HCT116 (cell line): Measurements from ENCODE around the gene RPS6KA2. TPM values are rescaled to one million over a fixed set of nuclear protein-coding genes. Genes with fewer than 3 reads are reported as not detected.

Source experiments
- ATAC-seq: fragments of 200-7000 bp; cut with Tn5 transposase; 2 replicates; pipeline ENCODE4 v1.9.1; 2020; ENCODE audit warnings: mild to moderate bottlenecking, moderate library complexity
- BruUV-seq: library from RNA; stranded (reverse); fragments of 400-500 nt; replicated peaks from 2 replicates; lab custom pipeline; 2021; lab: Mats Ljungman, UMichigan
- CTCF ChIA-PET: fragments of 300-600 bp; sonication (Branson Sonifier 250); formaldehyde crosslinking; loops from one replicate; lab custom pipeline; 2021; ENCODE audit warnings: antibody characterized with exemption; lab: Charles Lee
- POLR2A ChIA-PET: fragments of 300-600, 350-600 bp; sonication (Branson Sonifier 250); formaldehyde crosslinking; loops from one replicate; lab custom pipeline; 2021; ENCODE audit warnings: antibody characterized with exemption; lab: Charles Lee
- RAD21 ChIA-PET, 2 experiments: fragments of 300-600 bp; sonication (Branson Sonifier 250); formaldehyde crosslinking; loops; one replicate each; lab custom pipeline; 2023; ENCODE audit warnings: low total read pairs in 2 of 2; ENCODE audit not compliant: uncharacterized antibody in 2 of 2, unreplicated experiment in 2 of 2, low non-redundant PET in 1 of 2; lab: Charles Lee
- DNase-seq: peaks from one replicate; pipeline ENCODE4 v3.0.0-alpha.2; 2010; ENCODE audit warnings: low read depth, low spot score
- H2AFZ ChIP-seq: fragments of 200-600 bp; shearing (Covaris generic), sonication (generic); 2 replicates; pipeline ENCODE4 v1.6.1; 2017; ENCODE audit warnings: low read depth, mixed run types, mixed read lengths, antibody characterized with exemption, low read length; ENCODE audit not compliant: poor library complexity, severe bottlenecking
- H3K27ac ChIP-seq: 2 replicates; pipeline ENCODE4 v1.5.1; 2012; ENCODE audit warnings: low read depth, low read length
- H3K27me3 ChIP-seq: fragments of 200-600 bp; sonication (generic); 2 replicates; pipeline ENCODE4 v1.6.1; 2016; ENCODE audit warnings: mixed run types, low read length, mixed read lengths; ENCODE audit not compliant: insufficient read depth
- H3K36me3 ChIP-seq, 2 experiments: fragments of 200-500 bp in 1 of 2; fragments of 200-600 bp in 1 of 2; sonication (Bioruptor generic) in 1 of 2; sonication (generic) in 1 of 2; 2 replicates each; pipeline versions ENCODE4 v1.5.1 to v1.6.1; 2014 to 2016; ENCODE audit warnings: low read length in 2 of 2, inconsistent platforms in 1 of 2, mixed read lengths in 1 of 2, mixed run types in 1 of 2; ENCODE audit not compliant: insufficient read depth in 2 of 2, control insufficient read depth in 1 of 2
- H3K4me1 ChIP-seq, 2 experiments: fragments of 200-600 bp in 1 of 2; sonication (generic) in 1 of 2; 2 replicates each; pipeline versions ENCODE4 v1.5.1 to v1.6.1; 2012 to 2017; ENCODE audit warnings: low read length in 2 of 2, inconsistent platforms in 1 of 2, mild to moderate bottlenecking in 1 of 2, mixed read lengths in 1 of 2, mixed run types in 1 of 2, moderate library complexity in 1 of 2; ENCODE audit not compliant: insufficient read depth in 2 of 2, control insufficient read depth in 1 of 2
- H3K4me2 ChIP-seq: fragments of 200-600 bp; sonication (generic); 2 replicates; pipeline ENCODE4 v1.6.1; 2017; ENCODE audit warnings: mixed run types, low read length, mixed read lengths
- H3K4me3 ChIP-seq, 2 experiments: fragments of 200-600 bp in 1 of 2; sonication (generic) in 1 of 2; replicated peaks in 1 of 2; 2 replicates each; pipeline ENCODE4 v1.5.1; 2011 to 2016; ENCODE audit warnings: low read length in 2 of 2, control low read depth in 1 of 2, low read depth in 1 of 2, mild to moderate bottlenecking in 1 of 2, mixed read lengths in 1 of 2, mixed run types in 1 of 2
- H3K79me2 ChIP-seq: fragments of 200-600 bp; sonication (generic); 2 replicates; pipeline ENCODE4 v1.6.1; 2017; ENCODE audit warnings: mild to moderate bottlenecking, mixed run types, low read length, moderate library complexity, mixed read lengths; ENCODE audit not compliant: insufficient read depth
- H3K9ac ChIP-seq: fragments of 200-600 bp; sonication (generic); 2 replicates; pipeline ENCODE4 v1.6.1; 2016; ENCODE audit warnings: low read length, mixed read lengths
- H3K9me2 ChIP-seq: fragments of 200-600 bp; sonication (generic), shearing (Covaris generic); 2 replicates; pipeline ENCODE4 v1.6.1; 2017; ENCODE audit warnings: mixed run types, mild to moderate bottlenecking, moderate library complexity; ENCODE audit not compliant: insufficient read depth
- H3K9me3 ChIP-seq, 2 experiments: fragments of 200-500 bp in 1 of 2; fragments of 200-600 bp in 1 of 2; sonication (Bioruptor generic) in 1 of 2; sonication (generic) in 1 of 2; 2 replicates each; pipeline ENCODE4 v1.6.1; 2014 to 2017; ENCODE audit warnings: low read length in 2 of 2, mixed read lengths in 2 of 2, inconsistent platforms in 1 of 2, low read depth in 1 of 2, mild to moderate bottlenecking in 1 of 2, mixed run types in 1 of 2, moderate library complexity in 1 of 2; ENCODE audit not compliant: control insufficient read depth in 1 of 2, insufficient read depth in 1 of 2
- H4K20me1 ChIP-seq: fragments of 200-600 bp; sonication (generic), shearing (Covaris generic); 2 replicates; pipeline ENCODE4 v1.6.1; 2017; ENCODE audit warnings: mixed run types, mild to moderate bottlenecking, moderate library complexity; ENCODE audit not compliant: insufficient read depth
- CEBPB ChIP-seq: IDR thresholded peaks from 2 replicates; pipeline ENCODE4 v1.6.1; 2012; ENCODE audit warnings: low read depth
- EGR1 ChIP-seq: IDR thresholded peaks from 2 replicates; pipeline ENCODE4 v1.6.1; 2012; ENCODE audit warnings: low read depth
- ELF1 ChIP-seq: IDR thresholded peaks from 2 replicates; pipeline ENCODE4 v1.6.1; 2012; ENCODE audit warnings: low read depth, borderline replicate concordance
- EZH2 ChIP-seq: fragments of 200-600 bp; sonication (generic); IDR thresholded peaks from 2 replicates; pipeline ENCODE4 v1.6.1; 2017; ENCODE audit warnings: antibody characterized with exemption, mixed run types
- EZH2phosphoT487 ChIP-seq: fragments of 200-600 bp; IDR thresholded peaks from 2 replicates; pipeline ENCODE4 v1.6.1; 2018; ENCODE audit warnings: antibody characterized with exemption, borderline replicate concordance
- FOSL1 ChIP-seq: IDR thresholded peaks from 2 replicates; pipeline ENCODE4 v1.6.1; 2012; ENCODE audit warnings: low read depth
- JUND ChIP-seq: IDR thresholded peaks from 2 replicates; pipeline ENCODE4 v1.6.1; 2012
- POLR2A ChIP-seq: IDR thresholded peaks from 2 replicates; pipeline ENCODE4 v1.7.0; 2011; ENCODE audit warnings: borderline replicate concordance; ENCODE audit not compliant: insufficient read depth, insufficient read length; ENCODE audit errors: extremely low read depth
- POLR2AphosphoS5 ChIP-seq: IDR thresholded peaks from 2 replicates; pipeline ENCODE4 v1.6.1; 2011; ENCODE audit warnings: mild to moderate bottlenecking, low read depth, low read length, moderate library complexity
- SIN3A ChIP-seq: IDR thresholded peaks from 2 replicates; pipeline ENCODE4 v1.6.1; 2012; ENCODE audit warnings: low read depth
- YY1 ChIP-seq: IDR thresholded peaks from 2 replicates; pipeline ENCODE4 v1.6.1; 2011; ENCODE audit warnings: low read length, low read depth, moderate library complexity, mild to moderate bottlenecking; ENCODE audit not compliant: insufficient replicate concordance; ENCODE audit errors: extremely low read depth
- ZNF274 ChIP-seq: fragments of 200-500 bp; sonication (Bioruptor generic); IDR thresholded peaks from 2 replicates; pipeline ENCODE4 v1.6.1; 2014; ENCODE audit warnings: mild to moderate bottlenecking, low read depth, low read length, inconsistent platforms
- intact Hi-C: fragments of 100-400 bp; cut with micrococcal nuclease; formaldehyde crosslinking; loops from 2 replicates; pipeline ENCODE4 v1.10.0; 2022
- total RNA-seq: library from RNA; stranded (reverse); gene quantifications from one replicate; pipeline ENCODE4 v1.2.1, GENCODE V29; 2021; ENCODE audit not compliant: unreplicated experiment
- TF ChIP-seq, protein P1 (sequence below): IDR thresholded peaks from 2 replicates; pipeline ENCODE4 v1.6.1; 2012
- TF ChIP-seq, protein P2 (sequence below): IDR thresholded peaks from 2 replicates; pipeline ENCODE4 v1.6.1; 2012
- TF ChIP-seq, protein P3 (sequence below), 3 experiments: fragments of 200-600 bp in 1 of 3; sonication (generic) in 1 of 3; IDR thresholded peaks in 2 of 3; conservative IDR thresholded peaks in 1 of 3; 2 replicates each; pipeline ENCODE4 v1.5.1; 2012 to 2017; ENCODE audit warnings: low read depth in 2 of 3, low read length in 2 of 3, antibody characterized with exemption in 1 of 3, borderline replicate concordance in 1 of 3, control low read depth in 1 of 3, mild to moderate bottlenecking in 1 of 3, mixed read lengths in 1 of 3, mixed run types in 1 of 3, moderate library complexity in 1 of 3; ENCODE audit not compliant: insufficient read depth in 1 of 3

Gene RPS6KA2
- total RNA-seq, 1 experiment from 2014 or later: 8.5 TPM

DNA sequence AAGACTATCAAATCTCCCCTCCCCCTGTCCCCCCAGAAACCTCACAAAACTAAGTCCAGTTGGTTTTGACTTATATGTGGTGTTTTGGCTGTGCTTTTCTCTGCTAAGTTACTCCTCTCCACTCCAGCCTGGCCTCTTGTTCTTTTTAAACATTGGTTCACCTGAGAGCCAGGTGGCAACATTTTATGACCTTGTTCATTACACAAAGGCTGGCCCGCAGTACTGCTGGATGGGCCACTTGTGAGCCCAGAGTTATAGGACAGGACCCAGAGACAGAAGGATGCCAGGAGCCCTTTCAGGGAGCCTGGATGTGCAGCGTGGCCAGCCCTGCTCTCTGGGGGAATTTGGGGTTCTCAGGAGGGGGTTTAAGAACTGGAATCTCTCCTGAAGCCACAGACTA is 130.6 kb downstream of the RPS6KA2 start:
- H4K20me1 ChIP-seq: no peaks in the 10 kb centered on the region
- H3K36me3 ChIP-seq: no peaks in the 10 kb centered on the region
- CTCF ChIA-PET: no interaction called here
- RAD21 ChIA-PET: no interaction called here
- no peaks in the 10 kb centered on the region; a peak in 2 of 4 replicates for H3K4me1 ChIP-seq
- no peak overlapping the region for H3K4me2 ChIP-seq
- no peaks in the 10 kb centered on the region for H3K9me3 ChIP-seq
- H3K9ac ChIP-seq: no peak overlapping the region
- no TSS peak for BruUV-seq
- H3K9me2 ChIP-seq: no peaks in the 10 kb centered on the region
- intact Hi-C loops: no loop called here
- no peak for ATAC-seq
- DNase-seq: no peak
- H2AFZ ChIP-seq: no peak overlapping the region
- POLR2A ChIA-PET: no interaction called here
- H3K27ac ChIP-seq: no peak overlapping the region
- TF ChIP-seq FOSL1: no peak
- no peak for TF ChIP-seq CEBPB
- TF ChIP-seq YY1: no peak
- TF ChIP-seq SIN3A: no peak
- H3K4me3 ChIP-seq: no peak overlapping the region
- H3K27me3 ChIP-seq: no peaks in the 10 kb centered on the region
- no peaks in the 10 kb centered on the region for H3K79me2 ChIP-seq

DNA sequence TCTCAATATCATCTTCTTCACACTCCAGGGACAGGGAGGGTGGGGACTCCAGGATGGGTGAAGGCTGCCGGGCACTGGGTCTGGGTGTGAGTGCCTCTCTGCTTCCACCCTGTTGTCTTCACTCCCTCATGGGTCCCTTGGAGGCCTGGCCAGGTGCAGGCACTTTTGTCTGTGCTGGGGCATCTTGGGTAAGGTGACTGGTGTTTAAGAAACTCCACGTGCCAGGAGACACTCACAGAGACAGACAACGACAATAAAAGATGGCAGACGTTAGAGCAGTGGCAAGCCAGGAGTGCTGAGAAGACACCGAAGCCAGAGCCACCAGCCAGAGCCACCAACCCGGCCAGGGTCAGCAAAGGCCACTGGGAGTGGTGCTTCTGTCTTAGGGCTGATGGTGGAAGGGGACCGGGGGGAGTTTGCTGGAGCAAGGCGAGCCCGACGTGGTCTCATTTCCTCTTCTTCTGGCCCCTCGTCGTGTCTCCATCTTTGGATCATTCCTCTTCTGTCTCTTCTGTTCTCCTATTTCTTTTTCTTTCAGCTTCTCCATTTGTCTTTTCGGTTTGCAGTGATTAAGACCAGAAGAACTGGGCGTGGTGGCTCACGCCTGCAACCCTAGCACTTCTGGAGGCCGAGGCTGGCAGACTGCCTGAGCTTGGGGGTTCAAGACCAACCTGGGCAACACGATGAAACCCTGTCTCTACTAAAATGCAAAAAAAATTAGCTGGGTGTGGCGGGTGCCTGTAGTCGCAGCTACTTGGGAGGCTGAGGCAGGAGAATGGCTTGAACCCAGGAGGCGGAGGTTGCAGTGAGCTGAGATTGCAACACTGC is 131.3 kb downstream of the RPS6KA2 start:
- Histone ChIP-seq H3K36me3 (no peaks in the 10 kb centered on the region), H3K4me1 (peaks cover 0 to 6% of the 10 kb centered on the region in 2 experiments; a peak in 2 of 4 replicates), H3K4me2 (no peak overlapping the region), H2AFZ (no peak overlapping the region), H3K27me3 (no peaks in the 10 kb centered on the region), H3K79me2 (no peaks in the 10 kb centered on the region), H3K9me3 (no peaks in the 10 kb centered on the region), H3K27ac (no peak overlapping the region), H3K9me2 (no peaks in the 10 kb centered on the region), H3K9ac (no peak overlapping the region), H3K4me3 (no peak overlapping the region), H4K20me1 (no peaks in the 10 kb centered on the region)
- ChIA-PET CTCF (no interaction called here), RAD21 (no interaction called here), POLR2A (no interaction called here)
- DNase-seq (no peak), ATAC-seq (no peak)
- intact Hi-C loops: no loop called here
- BruUV-seq: no TSS peak
- TF ChIP-seq EZH2phosphoT487: no peak
- TF ChIP-seq, protein P1, sequence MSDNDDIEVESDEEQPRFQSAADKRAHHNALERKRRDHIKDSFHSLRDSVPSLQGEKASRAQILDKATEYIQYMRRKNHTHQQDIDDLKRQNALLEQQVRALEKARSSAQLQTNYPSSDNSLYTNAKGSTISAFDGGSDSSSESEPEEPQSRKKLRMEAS: no peak
- TF ChIP-seq EGR1: no peak
- no peak for TF ChIP-seq EZH2
- TF ChIP-seq FOSL1: no peak
- TF ChIP-seq ELF1: no peak
- TF ChIP-seq, protein P2, sequence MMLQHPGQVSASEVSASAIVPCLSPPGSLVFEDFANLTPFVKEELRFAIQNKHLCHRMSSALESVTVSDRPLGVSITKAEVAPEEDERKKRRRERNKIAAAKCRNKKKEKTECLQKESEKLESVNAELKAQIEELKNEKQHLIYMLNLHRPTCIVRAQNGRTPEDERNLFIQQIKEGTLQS: no peak
- no peak for TF ChIP-seq ZNF274
- TF ChIP-seq POLR2A: no peak
- TF ChIP-seq, protein P3, sequence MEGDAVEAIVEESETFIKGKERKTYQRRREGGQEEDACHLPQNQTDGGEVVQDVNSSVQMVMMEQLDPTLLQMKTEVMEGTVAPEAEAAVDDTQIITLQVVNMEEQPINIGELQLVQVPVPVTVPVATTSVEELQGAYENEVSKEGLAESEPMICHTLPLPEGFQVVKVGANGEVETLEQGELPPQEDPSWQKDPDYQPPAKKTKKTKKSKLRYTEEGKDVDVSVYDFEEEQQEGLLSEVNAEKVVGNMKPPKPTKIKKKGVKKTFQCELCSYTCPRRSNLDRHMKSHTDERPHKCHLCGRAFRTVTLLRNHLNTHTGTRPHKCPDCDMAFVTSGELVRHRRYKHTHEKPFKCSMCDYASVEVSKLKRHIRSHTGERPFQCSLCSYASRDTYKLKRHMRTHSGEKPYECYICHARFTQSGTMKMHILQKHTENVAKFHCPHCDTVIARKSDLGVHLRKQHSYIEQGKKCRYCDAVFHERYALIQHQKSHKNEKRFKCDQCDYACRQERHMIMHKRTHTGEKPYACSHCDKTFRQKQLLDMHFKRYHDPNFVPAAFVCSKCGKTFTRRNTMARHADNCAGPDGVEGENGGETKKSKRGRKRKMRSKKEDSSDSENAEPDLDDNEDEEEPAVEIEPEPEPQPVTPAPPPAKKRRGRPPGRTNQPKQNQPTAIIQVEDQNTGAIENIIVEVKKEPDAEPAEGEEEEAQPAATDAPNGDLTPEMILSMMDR (IDR thresholded peaks at IDR 0.05 in 2 of 3, conservative IDR thresholded peaks at IDR 0.05 in 1 of 3; ENCODE audit: borderline replicate concordance in 1 of 3, insufficient read depth in 1 of 3, low read depth in 2 of 3, low read length in 2 of 3): no peak
- no peak for TF ChIP-seq SIN3A
- TF ChIP-seq POLR2AphosphoS5: no peak
- no peak for TF ChIP-seq CEBPB
- no peak for TF ChIP-seq YY1
- no peak for TF ChIP-seq JUND
